ENCODE data around the gene RAD51B.

DNA sequence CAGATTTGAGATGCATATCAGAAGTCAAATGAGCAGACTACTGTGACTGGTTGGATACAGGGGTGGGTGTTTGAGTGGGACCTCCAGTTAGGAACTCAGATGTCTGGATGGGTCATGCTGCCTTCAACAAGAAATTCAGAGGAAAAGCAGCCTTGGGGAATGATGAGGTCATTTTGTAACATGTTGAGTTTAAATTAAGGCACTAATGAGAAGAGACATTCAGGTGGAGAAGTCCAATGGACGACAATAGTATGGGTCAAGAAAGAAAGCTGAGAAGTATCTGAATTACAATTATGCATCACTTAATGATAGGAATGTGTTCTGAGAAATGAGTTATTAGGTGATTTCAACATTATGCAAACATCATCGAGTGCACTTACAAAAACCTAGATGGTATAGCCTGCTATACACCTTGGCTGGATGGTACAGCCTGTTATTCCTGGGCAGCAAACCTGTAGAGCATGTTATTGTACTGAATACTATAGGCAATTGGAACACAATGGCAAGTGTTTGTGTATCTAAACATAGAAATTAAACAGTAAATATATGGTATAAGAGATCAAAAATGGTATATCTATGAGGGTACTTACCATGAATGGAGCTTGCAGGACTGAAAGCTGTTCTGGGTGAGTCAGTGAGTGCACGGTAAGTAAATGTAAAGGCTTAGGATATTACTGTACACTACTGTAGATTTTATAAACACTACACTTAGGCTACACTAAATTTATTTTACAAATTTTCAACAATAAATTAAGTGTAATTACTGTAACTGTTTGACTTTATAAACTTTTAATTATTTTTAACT, 414.7 kb downstream of the RAD51B start:
- TF ChIP-seq POLR2A (IDR thresholded peaks at IDR 0.05) (no peak), CTCF (IDR thresholded peaks at IDR 0.05) (no peak)

Measured in thyroid gland (tissue), 4 donors.